Measurements from ENCODE around the gene SNRPA1.

The SNRPA1 gene

GRCh38 chr15:101294731-101295606 lies at the start of gene SNRPA1:
SNRPA1 (minus strand) TSS chr15:101295248; CDS start chr15:101295178, 70 bp downstream.
- peak; percentile 12; the same call in 1 of the 2 replicates for TF ChIP-seq GATA2 (IDR thresholded peaks at IDR 0.05; ENCODE audit: low read depth, low read length)
- no peak for TF ChIP-seq GATA3 (IDR thresholded peaks at IDR 0.05; ENCODE audit: low read depth, low read length)

GRCh38 chr15:101342056-101342455 lies 47.0 kb upstream of the SNRPA1 start:
- TF ChIP-seq GATA3 (IDR thresholded peaks at IDR 0.05; ENCODE audit: low read depth, low read length) (no peak), GATA2 (IDR thresholded peaks at IDR 0.05; ENCODE audit: low read depth, low read length) (no peak)

GRCh38 chr15:101338502-101339057 lies 43.5 kb upstream of the SNRPA1 start:
- TF ChIP-seq GATA2 (IDR thresholded peaks at IDR 0.05; ENCODE audit: low read depth, low read length) (no peak), GATA3 (IDR thresholded peaks at IDR 0.05; ENCODE audit: low read depth, low read length) (no peak)

GRCh38 chr15:101337976-101338375 lies 42.9 kb upstream of the SNRPA1 start:
- TF ChIP-seq GATA3 (IDR thresholded peaks at IDR 0.05; ENCODE audit: low read depth, low read length) (no peak), GATA2 (IDR thresholded peaks at IDR 0.05; ENCODE audit: low read depth, low read length) (no peak)

- TF ChIP-seq GATA3 (IDR thresholded peaks at IDR 0.05; ENCODE audit: low read depth, low read length) (no peak), GATA2 (IDR thresholded peaks at IDR 0.05; ENCODE audit: low read depth, low read length) (no peak)
Observed at GRCh38 chr15:101332061-101332467, 37.0 kb upstream of the SNRPA1 start.

- no peak for TF ChIP-seq GATA2 (IDR thresholded peaks at IDR 0.05; ENCODE audit: low read depth, low read length)
- TF ChIP-seq GATA3 (IDR thresholded peaks at IDR 0.05; ENCODE audit: low read depth, low read length): no peak
Observed at GRCh38 chr15:101329867-101330380, 34.9 kb upstream of the SNRPA1 start.

GRCh38 chr15:101329309-101329863 lies 34.3 kb upstream of the SNRPA1 start:
- no peak for TF ChIP-seq GATA2 (IDR thresholded peaks at IDR 0.05; ENCODE audit: low read depth, low read length)
- TF ChIP-seq GATA3 (IDR thresholded peaks at IDR 0.05; ENCODE audit: low read depth, low read length): no peak

GRCh38 chr15:101328001-101328400 lies 33.0 kb upstream of the SNRPA1 start:
- TF ChIP-seq GATA2 (IDR thresholded peaks at IDR 0.05; ENCODE audit: low read depth, low read length) (no peak), GATA3 (IDR thresholded peaks at IDR 0.05; ENCODE audit: low read depth, low read length) (no peak)

- TF ChIP-seq GATA3 (IDR thresholded peaks at IDR 0.05; ENCODE audit: low read depth, low read length): no peak
- TF ChIP-seq GATA2 (IDR thresholded peaks at IDR 0.05; ENCODE audit: low read depth, low read length): no peak
Observed at GRCh38 chr15:101327147-101327740, 32.2 kb upstream of the SNRPA1 start.

- TF ChIP-seq GATA3 (IDR thresholded peaks at IDR 0.05; ENCODE audit: low read depth, low read length) (no peak), GATA2 (IDR thresholded peaks at IDR 0.05; ENCODE audit: low read depth, low read length) (no peak)
Observed at GRCh38 chr15:101326462-101327146, 31.6 kb upstream of the SNRPA1 start.

GRCh38 chr15:101326026-101326315 lies 30.9 kb upstream of the SNRPA1 start:
- TF ChIP-seq GATA3 (IDR thresholded peaks at IDR 0.05; ENCODE audit: low read depth, low read length) (no peak), GATA2 (IDR thresholded peaks at IDR 0.05; ENCODE audit: low read depth, low read length) (no peak)

GRCh38 chr15:101325263-101326025 lies 30.4 kb upstream of the SNRPA1 start:
- no peak for TF ChIP-seq GATA3 (IDR thresholded peaks at IDR 0.05; ENCODE audit: low read depth, low read length)
- TF ChIP-seq GATA2 (IDR thresholded peaks at IDR 0.05; ENCODE audit: low read depth, low read length): no peak

GRCh38 chr15:101324524-101325177 lies 29.6 kb upstream of the SNRPA1 start:
- TF ChIP-seq GATA2 (IDR thresholded peaks at IDR 0.05; ENCODE audit: low read depth, low read length) (no peak), GATA3 (IDR thresholded peaks at IDR 0.05; ENCODE audit: low read depth, low read length) (no peak)
